ENCODE data around the gene TYW1B.
"Not testable (repeated sequence)": the region's sequence is repeated elsewhere in the genome, so short reads cannot be mapped to it uniquely, and the experiment has no call there.

Gene TYW1B

GRCh38 chr7:72550454-72550853, 277.5 kb downstream of the TYW1B start:
- not testable (repeated sequence) for DNase-seq (ENCODE audit: low read depth)

- not testable (repeated sequence) for DNase-seq (ENCODE audit: low read depth)
Measured at GRCh38 chr7:72546586-72547237, 281.3 kb downstream of the TYW1B start.

- DNase-seq (ENCODE audit: low read depth) = not testable (repeated sequence)
Measured at GRCh38 chr7:72544531-72544930, 283.5 kb downstream of the TYW1B start.

- no peak for DNase-seq (ENCODE audit: low read depth)
Measured at GRCh38 chr7:72540923-72541322, 287.1 kb downstream of the TYW1B start.

GRCh38 chr7:72540106-72540611, 287.8 kb downstream of the TYW1B start:
- no peak for DNase-seq (ENCODE audit: low read depth)

- DNase-seq (ENCODE audit: low read depth) = no peak
Measured at GRCh38 chr7:72539702-72540101, 288.3 kb downstream of the TYW1B start.

- no peak for DNase-seq (ENCODE audit: low read depth)
Measured at GRCh38 chr7:72538856-72539255, 289.1 kb downstream of the TYW1B start.

GRCh38 chr7:72538147-72538546, 289.9 kb downstream of the TYW1B start:
- DNase-seq (ENCODE audit: low read depth) = no peak

- DNase-seq (ENCODE audit: low read depth) = not testable (repeated sequence)
Measured at GRCh38 chr7:72536038-72536437, 292.0 kb downstream of the TYW1B start.

- DNase-seq (ENCODE audit: low read depth) = not testable (repeated sequence)
Measured at GRCh38 chr7:72531048-72531447, 297.0 kb downstream of the TYW1B start.

All from stimulated activated CD8-positive, alpha-beta memory T cell treated with anti-CD3 and anti-CD28 coated beads, Interleukin-4, amount 100 ng/mL, for 24 hours (primary cell).